Measurements from ENCODE around the gene PLD4. TPM values are rescaled to one million over a fixed set of nuclear protein-coding genes. Genes with fewer than 3 reads are reported as not detected.

PLD4 gene
- total RNA-seq, 2 donors from 2014 or later: not detected

- peak; percentile 19 for TF ChIP-seq CTCF (conservative IDR thresholded peaks at IDR 0.05)
- H3K27me3 ChIP-seq (ENCODE audit: control insufficient read depth, insufficient read depth, low read length, poor library complexity, severe bottlenecking): no peaks in the 10 kb centered on the region
- no peaks in the 10 kb centered on the region for H3K9me3 ChIP-seq (ENCODE audit: control insufficient read depth, low read length)
- no peaks in the 10 kb centered on the region for H3K36me3 ChIP-seq (ENCODE audit: control insufficient read depth, insufficient read depth, low read length)
- Mint-ChIP-seq H3K4me3 (no peak overlapping the region), H3K4me1 (peaks cover 3% of the 10 kb centered on the region), H3K27ac (no peak overlapping the region), H3K36me3 (ENCODE audit: low read depth) (no peaks in the 10 kb centered on the region), H3K9me3 (no peaks in the 10 kb centered on the region), H3K27me3 (ENCODE audit: insufficient read depth) (peaks cover 5% of the 10 kb centered on the region)
- H3K4me1 ChIP-seq (ENCODE audit: control insufficient read depth, insufficient read depth, low read length): no peaks in the 10 kb centered on the region
- H3K27ac ChIP-seq (ENCODE audit: low read depth, low read length): no peak overlapping the region
- WGBS, 2 experiments (ENCODE audit: insufficient coverage in 1 of 2, insufficient read length in 1 of 2): 79 to 82% methylated on average over 17 to 21 of the region's 21 CpGs
- no peak overlapping the region for H3K4me3 ChIP-seq (ENCODE audit: low read length)
- H3K9ac ChIP-seq (ENCODE audit: extremely low read depth, low read length, poor library complexity, severe bottlenecking): no peak overlapping the region
- DNase-seq: peak; percentile 70
Measured at GRCh38 chr14:104968541-104969401, 44.1 kb downstream of the PLD4 start.

GRCh38 chr14:104969741-104970230 lies 45.1 kb downstream of the PLD4 start:
- 89% methylated on average over 10 of the region's 10 CpGs; no CpG with 5 or more reads in 1 of the 2 experiments for WGBS, 2 experiments (ENCODE audit: insufficient coverage in 1 of 2, insufficient read length in 1 of 2)
- Mint-ChIP-seq H3K4me1 (peaks cover 3% of the 10 kb centered on the region), H3K4me3 (no peak overlapping the region), H3K27ac (no peak overlapping the region), H3K36me3 (ENCODE audit: low read depth) (no peaks in the 10 kb centered on the region), H3K9me3 (no peaks in the 10 kb centered on the region), H3K27me3 (ENCODE audit: insufficient read depth) (peaks cover 5% of the 10 kb centered on the region)
- no peak for DNase-seq
- TF ChIP-seq CTCF (conservative IDR thresholded peaks at IDR 0.05): no peak
- Histone ChIP-seq H3K27me3 (ENCODE audit: control insufficient read depth, insufficient read depth, low read length, poor library complexity, severe bottlenecking) (no peaks in the 10 kb centered on the region), H3K4me1 (ENCODE audit: control insufficient read depth, insufficient read depth, low read length) (no peaks in the 10 kb centered on the region), H3K27ac (ENCODE audit: low read depth, low read length) (no peak overlapping the region), H3K9me3 (ENCODE audit: control insufficient read depth, low read length) (no peaks in the 10 kb centered on the region), H3K36me3 (ENCODE audit: control insufficient read depth, insufficient read depth, low read length) (no peaks in the 10 kb centered on the region), H3K9ac (ENCODE audit: extremely low read depth, low read length, poor library complexity, severe bottlenecking) (no peak overlapping the region), H3K4me3 (ENCODE audit: low read length) (no peak overlapping the region)

GRCh38 chr14:104970231-104971068 lies 45.8 kb downstream of the PLD4 start:
- TF ChIP-seq CTCF (conservative IDR thresholded peaks at IDR 0.05): no peak
- H3K9me3 ChIP-seq (ENCODE audit: control insufficient read depth, low read length): no peaks in the 10 kb centered on the region
- no peak overlapping the region for H3K4me3 Mint-ChIP-seq
- H3K4me3 ChIP-seq (ENCODE audit: low read length): no peak overlapping the region
- H3K9ac ChIP-seq (ENCODE audit: extremely low read depth, low read length, poor library complexity, severe bottlenecking): no peak overlapping the region
- peaks cover 5% of the 10 kb centered on the region for H3K27me3 Mint-ChIP-seq (ENCODE audit: insufficient read depth)
- no peak overlapping the region for H3K27ac ChIP-seq (ENCODE audit: low read depth, low read length)
- H3K27me3 ChIP-seq (ENCODE audit: control insufficient read depth, insufficient read depth, low read length, poor library complexity, severe bottlenecking): no peaks in the 10 kb centered on the region
- WGBS, 2 experiments (ENCODE audit: insufficient coverage in 1 of 2, insufficient read length in 1 of 2): 81 to 85% methylated on average over 7 to 19 of the region's 19 CpGs
- H3K4me1 ChIP-seq (ENCODE audit: control insufficient read depth, insufficient read depth, low read length): no peaks in the 10 kb centered on the region
- H3K36me3 ChIP-seq (ENCODE audit: control insufficient read depth, insufficient read depth, low read length): no peaks in the 10 kb centered on the region
- DNase-seq: peak; percentile 79
- peaks cover 3% of the 10 kb centered on the region for H3K4me1 Mint-ChIP-seq
- no peaks in the 10 kb centered on the region for H3K36me3 Mint-ChIP-seq (ENCODE audit: low read depth)
- no peaks in the 10 kb centered on the region for H3K9me3 Mint-ChIP-seq
- no peak overlapping the region for H3K27ac Mint-ChIP-seq
